Skeletal muscle satellite cell (primary cell): ENCODE measurements around the gene CALHM3.
"Not testable (repeated sequence)": the region's sequence is repeated elsewhere in the genome, so short reads cannot be mapped to it uniquely, and the experiment has no call there.

Experiments used
- H3K27me3 ChIP-seq: 2 replicates; pipeline ENCODE4 v1.7.0; 2013; ENCODE audit warnings: low read length; ENCODE audit not compliant: control insufficient read depth, insufficient read depth
- H3K36me3 ChIP-seq: 2 replicates; pipeline ENCODE4 v1.7.0; 2013; ENCODE audit warnings: mild to moderate bottlenecking, control low read depth, low read length; ENCODE audit not compliant: insufficient read depth
- H3K4me1 ChIP-seq: 2 replicates; pipeline ENCODE4 v1.7.0; 2013; ENCODE audit warnings: low read length; ENCODE audit not compliant: control insufficient read depth, insufficient read depth
- H3K4me2 ChIP-seq: 2 replicates; pipeline ENCODE4 v1.7.0; 2013; ENCODE audit warnings: mild to moderate bottlenecking, low read length
- H3K4me3 ChIP-seq: 2 replicates; pipeline ENCODE4 v1.7.0; 2013; ENCODE audit warnings: low read length
- H3K9ac ChIP-seq: 2 replicates; pipeline ENCODE4 v1.7.0; 2013; ENCODE audit warnings: mild to moderate bottlenecking, low read depth, low read length, moderate library complexity
- H3K9me3 ChIP-seq: replicated peaks from 2 replicates; pipeline ENCODE4 v1.7.0; 2013; ENCODE audit warnings: mild to moderate bottlenecking, control low read depth, low read length

CALHM3 gene

DNA sequence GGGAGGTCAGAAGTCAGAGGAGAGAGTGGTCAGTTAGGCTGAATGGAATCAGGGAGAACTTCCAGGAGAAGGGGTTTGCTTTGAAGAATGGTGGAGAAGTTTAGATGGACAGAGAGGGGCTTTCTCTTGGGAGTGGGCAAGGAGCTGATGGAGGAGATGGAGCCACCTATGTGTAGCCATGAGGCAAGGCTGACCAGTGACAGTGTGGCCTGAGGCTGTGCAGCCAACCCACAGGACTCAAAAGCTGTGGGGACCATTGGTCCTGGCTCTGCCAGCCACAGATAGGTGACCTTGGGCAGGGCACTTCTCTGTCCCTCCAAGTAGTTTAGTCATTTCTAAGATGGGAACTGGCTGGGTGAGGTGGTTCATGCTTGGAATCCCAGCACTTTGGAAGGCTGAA, 33.1 kb upstream of the CALHM3 start:
- no peaks in the 10 kb centered on the region for H3K9me3 ChIP-seq
- no peak overlapping the region for H3K4me3 ChIP-seq
- no peaks in the 10 kb centered on the region for H3K36me3 ChIP-seq
- H3K4me1 ChIP-seq: no peaks in the 10 kb centered on the region
- H3K4me2 ChIP-seq: no peak overlapping the region
- no peak overlapping the region for H3K9ac ChIP-seq
- peaks cover 73% of the 10 kb centered on the region for H3K27me3 ChIP-seq

DNA sequence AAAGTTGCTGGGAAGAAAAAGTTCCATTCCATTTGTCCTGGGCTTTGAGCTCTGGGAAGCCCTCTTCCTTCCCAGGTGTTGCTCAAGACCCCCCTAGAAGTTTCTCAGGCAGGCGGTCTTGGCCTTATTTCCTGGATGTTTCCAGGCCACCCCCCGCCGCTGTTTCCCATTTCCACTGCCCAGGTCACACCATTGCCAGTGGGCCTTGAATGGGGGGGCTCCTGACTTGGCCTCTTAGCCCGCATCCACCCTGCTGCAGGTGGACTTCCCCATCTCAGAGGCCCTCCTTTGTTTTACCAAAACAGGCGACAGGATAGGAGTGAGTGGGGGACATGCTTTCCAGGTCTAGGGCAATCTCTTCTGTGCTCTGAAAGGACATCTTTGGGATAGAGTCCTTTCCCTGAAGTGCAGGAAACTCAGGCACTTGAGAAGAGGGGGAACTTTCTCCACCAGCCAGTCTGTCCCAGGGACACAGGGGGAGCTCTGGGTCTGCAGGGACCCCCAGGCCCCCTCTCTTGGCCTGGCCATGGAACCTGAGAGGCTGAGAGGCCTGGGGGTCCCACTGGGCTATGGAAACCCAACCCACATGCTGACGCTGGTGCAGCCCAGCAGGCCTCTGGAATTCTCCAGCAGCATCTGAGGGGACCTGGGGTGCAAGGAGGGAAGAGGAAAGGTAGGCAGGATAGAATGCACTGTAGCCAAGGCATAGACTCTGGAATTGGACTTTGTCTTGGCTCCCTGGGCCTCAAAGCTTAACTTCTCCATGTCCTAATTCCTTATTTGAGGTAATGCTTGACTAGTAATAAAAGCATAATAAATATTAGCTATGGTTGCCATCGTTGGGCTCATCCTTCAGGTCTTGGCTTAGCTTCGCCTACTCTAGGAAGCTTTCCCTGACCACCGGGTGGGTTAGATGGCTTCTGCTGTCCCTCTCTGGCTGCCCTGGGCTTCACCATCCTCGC, 32.0 kb upstream of the CALHM3 start:
- H3K36me3 ChIP-seq: no peaks in the 10 kb centered on the region
- peaks cover 79% of the 10 kb centered on the region for H3K27me3 ChIP-seq
- H3K9me3 ChIP-seq: no peaks in the 10 kb centered on the region
- no peak overlapping the region for H3K9ac ChIP-seq
- no peaks in the 10 kb centered on the region for H3K4me1 ChIP-seq
- no peak overlapping the region for H3K4me3 ChIP-seq
- no peak overlapping the region for H3K4me2 ChIP-seq

DNA sequence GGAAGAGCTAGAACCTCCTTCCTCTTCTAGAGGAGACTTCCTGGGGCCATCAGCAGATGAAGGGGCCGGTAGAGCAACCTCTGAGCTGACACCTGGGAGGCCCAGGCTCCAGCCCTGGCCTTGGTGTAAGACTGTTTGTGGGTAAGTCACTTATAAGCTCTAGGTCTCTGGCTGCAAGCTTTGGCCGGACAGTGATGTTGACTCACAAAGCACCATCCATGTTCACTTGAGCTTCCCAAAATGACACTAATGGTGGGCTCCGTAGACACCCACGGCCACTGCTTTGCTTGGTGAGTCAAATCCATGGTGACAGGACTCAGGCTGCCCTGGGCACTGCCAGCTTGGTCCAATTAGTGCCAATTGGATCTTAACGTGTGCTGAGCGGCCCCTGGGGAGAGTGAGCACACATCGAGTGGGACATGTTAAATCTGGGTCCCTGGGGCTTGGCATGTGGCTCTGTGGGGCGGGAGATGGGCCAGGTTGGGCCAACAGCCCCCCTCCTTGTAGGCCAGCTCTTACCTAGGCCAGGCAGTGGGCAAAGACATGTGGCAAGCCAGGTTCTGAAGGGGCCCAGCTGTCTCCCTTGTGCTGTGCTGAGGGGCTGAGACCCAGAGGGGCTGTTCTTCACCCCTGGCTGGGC, 31.1 kb upstream of the CALHM3 start:
- H3K36me3 ChIP-seq: no peaks in the 10 kb centered on the region
- H3K9me3 ChIP-seq: no peaks in the 10 kb centered on the region
- H3K27me3 ChIP-seq: peaks cover 83% of the 10 kb centered on the region

DNA sequence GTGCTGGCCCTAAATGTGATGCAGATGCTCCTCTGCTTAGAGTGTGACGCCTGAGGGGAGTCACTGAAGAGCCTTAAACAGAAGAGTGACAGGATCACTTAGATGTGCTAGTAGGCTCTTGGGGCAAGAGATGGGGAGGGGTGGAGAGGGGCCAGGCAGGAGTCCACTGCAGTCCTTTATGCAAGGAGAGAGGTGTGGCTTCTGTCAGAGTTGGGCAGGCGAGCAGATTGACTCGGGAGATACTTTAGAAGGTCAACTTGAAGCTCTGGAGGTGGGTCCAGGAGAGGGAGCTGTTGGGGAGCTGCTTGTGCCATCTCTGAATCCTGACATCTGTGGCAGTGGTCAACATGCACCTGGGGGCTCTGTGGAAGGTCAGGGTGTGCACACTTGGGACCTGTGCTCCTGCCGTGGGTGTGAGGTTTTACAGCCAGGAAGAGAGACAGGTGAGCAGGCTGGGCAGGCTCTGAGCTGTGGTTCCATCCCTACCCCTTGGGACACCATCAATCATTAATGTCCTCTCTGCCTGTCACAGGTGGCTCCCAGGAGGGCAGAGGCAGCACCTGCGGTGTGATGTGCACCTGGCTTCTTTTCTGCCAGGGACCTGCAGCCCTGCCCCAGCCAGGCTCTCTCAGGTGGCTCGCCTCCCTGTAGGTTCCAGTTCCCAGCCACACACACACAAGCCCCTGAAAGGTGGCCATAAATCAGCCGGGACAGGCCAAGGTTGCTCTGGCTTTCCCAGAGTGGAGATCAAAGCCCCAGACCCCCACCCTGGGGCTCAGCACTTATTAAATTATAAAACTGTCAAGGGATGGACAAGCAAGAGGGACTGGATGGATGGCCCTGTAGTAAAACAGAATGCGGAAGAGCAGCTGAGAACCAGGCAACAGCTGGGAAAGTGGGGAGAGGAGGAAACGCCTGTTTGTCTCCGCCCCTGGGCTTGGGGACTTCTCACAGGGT, 28.5 kb upstream of the CALHM3 start:
- no peak overlapping the region for H3K4me2 ChIP-seq
- H3K27me3 ChIP-seq: peaks cover 79% of the 10 kb centered on the region
- H3K4me3 ChIP-seq: no peak overlapping the region
- no peak overlapping the region for H3K9ac ChIP-seq
- H3K4me1 ChIP-seq: peaks cover 10% of the 10 kb centered on the region
- H3K9me3 ChIP-seq: no peaks in the 10 kb centered on the region
- no peaks in the 10 kb centered on the region for H3K36me3 ChIP-seq

More for the DNA sequence above, 31.1 kb upstream of the CALHM3 start:
- Histone ChIP-seq H3K4me2 (no peak overlapping the region), H3K4me1 (no peaks in the 10 kb centered on the region), H3K9ac (no peak overlapping the region), H3K4me3 (no peak overlapping the region)

DNA sequence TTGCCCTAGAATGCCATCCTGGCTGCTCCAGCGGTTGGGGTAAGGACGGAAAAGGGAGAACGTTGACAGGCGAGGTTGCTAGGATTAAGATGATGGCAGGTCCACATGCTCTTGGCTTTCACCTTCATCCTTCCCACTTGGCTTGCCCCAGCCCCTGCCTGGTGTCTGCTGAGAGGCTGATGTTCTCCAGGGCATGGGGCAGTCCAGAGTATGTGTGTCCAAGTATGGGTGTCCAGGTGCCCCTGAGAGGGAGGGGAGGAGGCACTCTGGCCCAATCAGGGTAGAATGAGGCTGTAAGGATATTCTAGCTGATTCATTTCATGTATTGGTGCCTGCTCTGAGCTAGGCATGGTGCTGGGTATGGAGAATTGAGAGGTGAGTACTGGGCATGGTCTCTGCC, 27.0 kb upstream of the CALHM3 start:
- H3K4me2 ChIP-seq: no peak overlapping the region
- no peak overlapping the region for H3K9ac ChIP-seq
- no peak overlapping the region for H3K4me3 ChIP-seq
- H3K4me1 ChIP-seq: peaks cover 10% of the 10 kb centered on the region
- H3K9me3 ChIP-seq: no peaks in the 10 kb centered on the region
- no peaks in the 10 kb centered on the region for H3K36me3 ChIP-seq
- peaks cover 76% of the 10 kb centered on the region for H3K27me3 ChIP-seq

DNA sequence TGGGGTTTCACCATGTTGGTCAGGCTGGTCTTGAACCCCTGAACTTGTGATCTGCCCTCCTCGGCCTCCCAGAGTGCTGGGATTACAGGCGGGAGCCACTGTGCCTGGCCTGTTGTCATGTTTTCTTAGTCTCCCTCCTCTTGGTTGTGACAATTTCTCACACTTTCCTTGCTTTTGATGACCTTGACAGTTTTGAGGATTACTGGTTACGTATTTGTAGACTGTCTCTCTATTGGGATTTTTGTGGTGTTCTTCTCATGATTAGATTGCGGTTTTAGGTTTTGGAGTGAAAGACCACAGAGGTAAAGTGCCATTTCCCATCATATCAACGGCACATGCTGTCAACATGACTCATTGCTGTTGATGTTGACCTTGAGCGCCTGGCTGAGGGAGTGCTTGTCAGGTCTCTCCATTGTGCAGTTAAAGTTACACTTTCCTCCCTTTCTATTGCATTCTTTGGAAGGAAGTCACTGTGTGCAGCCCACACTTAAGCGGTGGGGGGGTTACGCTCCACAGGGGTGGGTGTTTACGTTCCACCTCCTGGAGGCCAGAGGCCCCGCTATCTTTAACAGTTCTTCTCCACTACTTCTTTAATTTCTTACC, 25.2 kb upstream of the CALHM3 start:
- no peak overlapping the region for H3K9ac ChIP-seq

DNA sequence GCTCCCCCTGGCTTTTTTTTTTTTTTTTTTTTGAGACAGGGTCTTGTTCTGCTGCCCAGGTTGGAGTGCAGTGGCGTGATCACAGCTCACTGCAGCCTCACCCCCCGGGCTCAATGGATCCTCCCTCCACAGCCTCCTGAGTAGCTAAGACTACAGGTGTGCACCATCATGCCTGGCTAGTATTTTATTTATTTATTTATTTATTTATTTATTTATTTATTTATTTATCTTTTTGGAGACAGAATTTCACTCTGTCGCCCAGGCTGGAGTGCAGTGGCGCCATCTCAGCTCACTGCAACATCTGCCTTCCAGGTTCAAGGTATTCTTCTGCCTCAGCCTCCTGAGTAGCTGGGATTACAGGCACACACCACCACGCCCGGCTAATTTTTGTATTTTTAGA, 24.7 kb upstream of the CALHM3 start:
- H3K4me1 ChIP-seq, H3K36me3 ChIP-seq, H3K9ac ChIP-seq, H3K9me3 ChIP-seq, H3K4me3 ChIP-seq, H3K4me2 ChIP-seq: not testable (repeated sequence)
- peaks cover 76% of the 10 kb centered on the region for H3K27me3 ChIP-seq

More for the DNA sequence above, 25.2 kb upstream of the CALHM3 start:
- Histone ChIP-seq H3K27me3 (peaks cover 76% of the 10 kb centered on the region), H3K36me3 (no peaks in the 10 kb centered on the region), H3K4me3 (no peak overlapping the region), H3K4me1 (peaks cover 10% of the 10 kb centered on the region), H3K9me3 (no peaks in the 10 kb centered on the region), H3K4me2 (peak overlapping the region; percentile 30)

DNA sequence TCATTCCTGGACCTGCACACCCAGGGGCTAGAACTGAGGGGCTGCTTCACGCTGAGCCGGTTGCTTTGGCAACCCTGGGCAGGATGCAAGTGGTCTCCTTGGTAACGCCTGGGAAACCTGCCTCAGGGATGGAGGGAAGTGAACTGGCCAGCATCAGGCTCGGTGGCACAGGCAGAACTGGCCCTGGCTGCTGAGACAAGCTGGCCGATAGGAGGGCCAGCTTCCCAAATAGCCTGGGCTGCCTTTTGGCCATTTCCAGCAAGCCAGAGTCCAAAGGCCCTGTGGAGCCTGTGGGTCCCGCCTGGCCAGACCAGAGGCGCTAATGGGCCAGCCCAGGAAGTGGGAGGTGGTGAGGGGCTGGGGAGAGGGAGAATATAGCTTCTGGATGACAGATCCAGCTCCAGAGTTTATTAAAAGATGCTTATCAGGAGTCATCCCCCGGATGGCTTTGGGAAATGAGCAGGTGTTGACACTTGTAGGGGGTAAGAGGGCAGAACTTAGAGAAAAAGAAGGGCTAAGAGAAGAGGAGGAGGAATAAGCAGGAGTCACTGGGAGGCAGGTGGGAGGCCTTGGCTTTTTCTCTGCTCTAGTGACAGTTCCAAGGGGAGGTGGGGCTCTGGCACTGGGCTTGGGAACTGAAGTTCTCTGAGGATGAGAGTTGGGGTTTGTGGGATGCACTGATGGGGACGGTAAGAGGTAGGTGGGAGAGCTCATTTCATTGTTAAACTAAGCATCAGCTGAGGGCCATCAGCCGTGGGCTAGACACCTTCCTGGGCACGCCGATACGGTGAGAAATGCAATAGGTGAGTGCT, 24.0 kb upstream of the CALHM3 start:
- Histone ChIP-seq H3K9ac (no peak overlapping the region), H3K27me3 (peaks cover 73% of the 10 kb centered on the region), H3K36me3 (no peaks in the 10 kb centered on the region), H3K9me3 (no peaks in the 10 kb centered on the region), H3K4me2 (no peak overlapping the region), H3K4me1 (peaks cover 10% of the 10 kb centered on the region), H3K4me3 (no peak overlapping the region)

DNA sequence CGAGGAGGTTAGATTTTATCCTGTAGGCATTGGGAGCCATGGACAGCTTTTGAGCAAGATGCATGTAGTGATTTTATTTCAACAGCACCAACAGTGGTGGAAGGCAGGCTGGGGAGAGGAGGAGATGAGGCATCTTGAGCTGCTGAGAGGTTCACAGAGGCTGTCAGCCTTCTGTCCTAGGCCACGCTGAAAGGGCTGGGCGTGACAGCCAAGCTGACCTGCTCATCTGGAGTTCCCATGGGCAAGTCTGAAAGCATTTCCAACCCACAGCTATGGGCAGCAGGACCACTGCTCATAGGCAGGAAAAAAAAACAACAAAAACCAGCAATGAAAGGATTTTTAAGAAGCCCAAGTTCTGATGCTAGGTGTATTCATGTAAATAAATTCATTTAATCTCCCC, 22.1 kb upstream of the CALHM3 start:
- H3K27me3 ChIP-seq: peaks cover 74% of the 10 kb centered on the region
- no peaks in the 10 kb centered on the region for H3K9me3 ChIP-seq
- no peak overlapping the region for H3K4me2 ChIP-seq
- H3K4me1 ChIP-seq: peaks cover 10% of the 10 kb centered on the region
- no peak overlapping the region for H3K4me3 ChIP-seq
- H3K9ac ChIP-seq: no peak overlapping the region
- no peaks in the 10 kb centered on the region for H3K36me3 ChIP-seq

DNA sequence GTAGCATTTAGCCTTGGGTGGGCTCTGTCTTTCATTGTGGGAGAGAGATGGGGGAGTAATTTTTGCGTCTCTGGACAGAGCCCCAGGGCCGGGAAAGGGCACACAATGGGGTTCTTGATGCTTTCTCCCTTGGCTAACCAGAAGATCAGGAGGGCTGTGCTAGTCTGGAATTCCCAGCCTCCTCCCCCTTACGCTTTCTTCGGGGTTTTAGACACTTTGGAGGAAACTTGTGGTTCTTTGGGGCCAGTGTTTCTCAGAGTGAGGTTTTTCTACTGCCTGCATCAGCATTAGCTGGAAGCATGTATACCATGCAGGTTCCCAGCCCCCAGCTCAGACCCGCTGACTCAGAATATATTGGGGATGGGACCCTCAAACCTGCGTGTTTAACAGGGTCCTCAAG, 21.4 kb upstream of the CALHM3 start:
- Histone ChIP-seq H3K36me3 (no peaks in the 10 kb centered on the region), H3K9me3 (no peaks in the 10 kb centered on the region), H3K27me3 (peaks cover 74% of the 10 kb centered on the region), H3K4me3 (no peak overlapping the region), H3K4me1 (peaks cover 10% of the 10 kb centered on the region), H3K9ac (no peak overlapping the region), H3K4me2 (no peak overlapping the region)
